ENCODE measurements around the gene RYR3. TPM values are rescaled to one million over a fixed set of nuclear protein-coding genes. Genes with fewer than 3 reads are reported as not detected.

Gene RYR3
- total RNA-seq, 1 experiment from 2014 or later = 0.66 TPM

DNA sequence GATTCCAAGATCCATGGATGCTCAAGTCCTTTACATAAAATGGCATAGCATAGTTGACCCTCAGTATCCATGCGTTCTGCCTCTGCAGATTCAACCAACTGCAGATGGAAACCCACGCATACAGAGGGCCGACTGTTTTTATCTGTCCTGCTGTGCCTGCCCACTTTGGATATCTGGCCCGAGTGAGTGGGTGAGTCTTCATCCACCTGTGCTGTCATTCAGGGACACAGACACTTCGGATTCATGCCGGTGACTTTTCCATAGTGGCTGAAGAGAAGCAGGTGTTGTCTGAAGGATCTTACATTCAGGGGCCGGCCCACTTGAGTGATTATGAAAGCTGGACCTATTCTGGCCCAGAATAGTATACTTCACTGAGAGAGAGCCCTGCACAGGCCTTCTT lies 85.1 kb downstream of the RYR3 start:
- H3K4me3 ChIP-seq (ENCODE audit: low read depth, low read length) = no peak overlapping the region
- H3K9me3 ChIP-seq = no peaks in the 10 kb centered on the region
- Mint-ChIP-seq H3K4me3 (ENCODE audit: unreplicated experiment) (no peak overlapping the region), H3K4me1 (ENCODE audit: low read depth, unreplicated experiment) (no peaks in the 10 kb centered on the region), H3K27me3 (ENCODE audit: insufficient read depth, unreplicated experiment) (peaks cover 18% of the 10 kb centered on the region), H3K27ac (ENCODE audit: unreplicated experiment) (no peak overlapping the region), H3K36me3 (ENCODE audit: insufficient read depth, unreplicated experiment) (no peaks in the 10 kb centered on the region), H3K9me3 (ENCODE audit: unreplicated experiment) (no peaks in the 10 kb centered on the region)
- ChIA-PET CTCF (no interaction called here), POLR2A (no interaction called here)
- intact Hi-C loops (cut with micrococcal nuclease; ENCODE audit: unreplicated experiment) = no loop called here
- TF ChIP-seq, protein P1, sequence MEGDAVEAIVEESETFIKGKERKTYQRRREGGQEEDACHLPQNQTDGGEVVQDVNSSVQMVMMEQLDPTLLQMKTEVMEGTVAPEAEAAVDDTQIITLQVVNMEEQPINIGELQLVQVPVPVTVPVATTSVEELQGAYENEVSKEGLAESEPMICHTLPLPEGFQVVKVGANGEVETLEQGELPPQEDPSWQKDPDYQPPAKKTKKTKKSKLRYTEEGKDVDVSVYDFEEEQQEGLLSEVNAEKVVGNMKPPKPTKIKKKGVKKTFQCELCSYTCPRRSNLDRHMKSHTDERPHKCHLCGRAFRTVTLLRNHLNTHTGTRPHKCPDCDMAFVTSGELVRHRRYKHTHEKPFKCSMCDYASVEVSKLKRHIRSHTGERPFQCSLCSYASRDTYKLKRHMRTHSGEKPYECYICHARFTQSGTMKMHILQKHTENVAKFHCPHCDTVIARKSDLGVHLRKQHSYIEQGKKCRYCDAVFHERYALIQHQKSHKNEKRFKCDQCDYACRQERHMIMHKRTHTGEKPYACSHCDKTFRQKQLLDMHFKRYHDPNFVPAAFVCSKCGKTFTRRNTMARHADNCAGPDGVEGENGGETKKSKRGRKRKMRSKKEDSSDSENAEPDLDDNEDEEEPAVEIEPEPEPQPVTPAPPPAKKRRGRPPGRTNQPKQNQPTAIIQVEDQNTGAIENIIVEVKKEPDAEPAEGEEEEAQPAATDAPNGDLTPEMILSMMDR (IDR thresholded peaks at IDR 0.05; ENCODE audit: insufficient read depth in 1 of 2, low read depth in 1 of 2, low read length in 1 of 2, severe bottlenecking in 1 of 2, unreplicated experiment in 1 of 2) = no peak
- BruUV-seq (replicated peaks) = no TSS peak
- no peaks in the 10 kb centered on the region for H3K4me1 ChIP-seq
- no peak for DNase-seq
- no peaks in the 10 kb centered on the region for H3K27me3 ChIP-seq (replicated peaks; ENCODE audit: control insufficient read depth, insufficient read depth, low read length)
- H3K36me3 ChIP-seq (ENCODE audit: control insufficient read depth, insufficient read depth, low read length) = no peaks in the 10 kb centered on the region

GRCh38 chr15:33396475-33396874 lies 85.7 kb downstream of the RYR3 start:
- CTCF ChIA-PET = no interaction called here
- DNase-seq = no peak
- TF ChIP-seq, protein P1 (IDR thresholded peaks at IDR 0.05; ENCODE audit: insufficient read depth in 1 of 2, low read depth in 1 of 2, low read length in 1 of 2, severe bottlenecking in 1 of 2, unreplicated experiment in 1 of 2) = no peak
- BruUV-seq (replicated peaks) = no TSS peak
- Histone ChIP-seq H3K27me3 (replicated peaks; ENCODE audit: control insufficient read depth, insufficient read depth, low read length) (no peaks in the 10 kb centered on the region), H3K4me1 (no peaks in the 10 kb centered on the region), H3K9me3 (no peaks in the 10 kb centered on the region), H3K36me3 (ENCODE audit: control insufficient read depth, insufficient read depth, low read length) (no peaks in the 10 kb centered on the region), H3K4me3 (ENCODE audit: low read depth, low read length) (no peak overlapping the region)
- H3K4me3 Mint-ChIP-seq (ENCODE audit: unreplicated experiment) = no peak overlapping the region
- no peaks in the 10 kb centered on the region for H3K9me3 Mint-ChIP-seq (ENCODE audit: unreplicated experiment)
- intact Hi-C loops (cut with micrococcal nuclease; ENCODE audit: unreplicated experiment) = no loop called here
- POLR2A ChIA-PET = no interaction called here
- no peaks in the 10 kb centered on the region for H3K4me1 Mint-ChIP-seq (ENCODE audit: low read depth, unreplicated experiment)
- H3K36me3 Mint-ChIP-seq (ENCODE audit: insufficient read depth, unreplicated experiment) = no peaks in the 10 kb centered on the region
- H3K27me3 Mint-ChIP-seq (ENCODE audit: insufficient read depth, unreplicated experiment) = peaks cover 18% of the 10 kb centered on the region
- no peak overlapping the region for H3K27ac Mint-ChIP-seq (ENCODE audit: unreplicated experiment)

DNA sequence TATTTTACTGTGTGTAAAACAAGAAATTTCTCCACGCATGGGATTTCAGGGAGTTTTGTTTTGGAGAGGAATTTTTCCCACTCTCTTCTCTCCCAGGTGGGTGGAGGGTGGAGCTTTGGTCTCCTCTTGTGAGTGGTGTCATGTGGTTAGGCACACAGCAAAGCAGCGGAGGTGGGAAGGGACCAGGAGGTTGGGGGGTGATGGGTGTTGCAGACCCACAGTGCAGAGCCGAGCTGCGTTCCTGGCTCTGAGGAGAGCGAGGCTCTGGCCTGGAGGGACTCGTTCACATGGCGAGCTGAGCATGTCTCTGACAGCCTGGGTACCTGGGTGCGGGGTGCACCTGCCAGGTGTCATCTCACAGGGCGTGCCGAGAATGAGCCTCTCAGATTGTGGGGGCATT lies 87.8 kb downstream of the RYR3 start:
- peaks cover 17% of the 10 kb centered on the region for H3K27me3 Mint-ChIP-seq (ENCODE audit: insufficient read depth, unreplicated experiment)
- H3K9me3 ChIP-seq = no peaks in the 10 kb centered on the region
- no peaks in the 10 kb centered on the region for H3K4me1 ChIP-seq
- no peak for DNase-seq
- no peak overlapping the region for H3K27ac Mint-ChIP-seq (ENCODE audit: unreplicated experiment)
- no peak overlapping the region for H3K4me3 ChIP-seq (ENCODE audit: low read depth, low read length)
- H3K4me1 Mint-ChIP-seq (ENCODE audit: low read depth, unreplicated experiment) = no peaks in the 10 kb centered on the region
- H3K27me3 ChIP-seq (replicated peaks; ENCODE audit: control insufficient read depth, insufficient read depth, low read length) = no peaks in the 10 kb centered on the region
- H3K36me3 Mint-ChIP-seq (ENCODE audit: insufficient read depth, unreplicated experiment) = no peaks in the 10 kb centered on the region
- intact Hi-C loops (cut with micrococcal nuclease; ENCODE audit: unreplicated experiment) = no loop called here
- no peaks in the 10 kb centered on the region for H3K9me3 Mint-ChIP-seq (ENCODE audit: unreplicated experiment)
- H3K36me3 ChIP-seq (ENCODE audit: control insufficient read depth, insufficient read depth, low read length) = no peaks in the 10 kb centered on the region
- BruUV-seq (replicated peaks) = no TSS peak
- TF ChIP-seq, protein P1 (IDR thresholded peaks at IDR 0.05; ENCODE audit: insufficient read depth in 1 of 2, low read depth in 1 of 2, low read length in 1 of 2, severe bottlenecking in 1 of 2, unreplicated experiment in 1 of 2) = no peak
- no peak overlapping the region for H3K4me3 Mint-ChIP-seq (ENCODE audit: unreplicated experiment)
- CTCF ChIA-PET = no interaction called here
- POLR2A ChIA-PET = no interaction called here
